ENCODE results near the gene ECM2. TPM values are rescaled to one million over a fixed set of nuclear protein-coding genes. Genes with fewer than 3 reads are reported as not detected.

Gene ECM2
- total RNA-seq, 1 experiment from 2014 or later, result not detected

DNA sequence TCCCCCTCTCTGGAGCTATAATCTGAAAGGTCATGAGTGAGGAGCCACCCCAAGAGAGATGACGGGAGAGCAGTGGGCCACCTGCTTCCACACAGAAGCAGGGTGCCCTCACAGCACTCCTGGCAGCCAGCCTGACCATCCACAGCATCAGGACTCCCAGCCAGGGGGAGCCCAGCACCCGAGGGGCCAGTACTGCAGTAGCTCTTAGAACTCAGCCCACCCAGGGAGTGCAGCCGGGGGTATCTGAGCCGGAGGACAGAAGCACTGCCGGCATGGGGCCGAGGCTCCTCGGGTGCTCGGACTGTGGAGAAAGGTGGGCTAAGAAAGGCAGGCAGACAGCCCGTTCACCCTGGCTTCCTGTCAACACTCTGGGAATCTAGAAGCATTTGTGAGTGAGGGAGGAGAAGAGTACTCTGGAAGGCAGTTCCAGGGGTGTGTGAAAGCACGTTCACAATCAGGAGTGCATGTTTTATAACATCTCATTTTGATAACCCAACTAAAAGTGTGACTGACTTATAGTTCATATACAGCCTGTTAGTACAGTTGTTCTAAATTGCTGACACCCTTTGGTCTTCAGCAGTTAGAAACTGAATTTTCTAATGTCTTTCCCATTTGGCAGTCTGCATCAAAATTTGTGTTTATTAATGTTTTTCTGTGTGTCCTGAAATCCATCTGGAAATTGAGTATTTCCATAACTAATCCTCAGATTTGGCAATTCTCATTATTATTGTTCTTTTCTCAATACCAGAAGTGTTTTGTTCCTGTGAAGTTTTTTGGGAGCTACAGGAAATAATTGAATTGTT is 27.6 kb downstream of the ECM2 start:
- H3K4me3 ChIP-seq (ENCODE audit: low read depth in 2 of 2, low read length in 2 of 2), result no peak overlapping the region
- POLR2A ChIA-PET, result no interaction called here
- no peak for ATAC-seq
- intact Hi-C loops (cut with micrococcal nuclease; ENCODE audit: unreplicated experiment) (no loop called here), in situ Hi-C loops (cut with HindIII; ENCODE audit: low pct_unique_long_range_greater_than_20kb, low sequenced_read_pairs) (no loop called here)
- no peak overlapping the region for H3K27ac ChIP-seq (ENCODE audit: low read length)
- no peak for DNase-seq (ENCODE audit: low read depth, low spot score)
- CTCF ChIA-PET, result no interaction called here
- TF ChIP-seq, protein P1, sequence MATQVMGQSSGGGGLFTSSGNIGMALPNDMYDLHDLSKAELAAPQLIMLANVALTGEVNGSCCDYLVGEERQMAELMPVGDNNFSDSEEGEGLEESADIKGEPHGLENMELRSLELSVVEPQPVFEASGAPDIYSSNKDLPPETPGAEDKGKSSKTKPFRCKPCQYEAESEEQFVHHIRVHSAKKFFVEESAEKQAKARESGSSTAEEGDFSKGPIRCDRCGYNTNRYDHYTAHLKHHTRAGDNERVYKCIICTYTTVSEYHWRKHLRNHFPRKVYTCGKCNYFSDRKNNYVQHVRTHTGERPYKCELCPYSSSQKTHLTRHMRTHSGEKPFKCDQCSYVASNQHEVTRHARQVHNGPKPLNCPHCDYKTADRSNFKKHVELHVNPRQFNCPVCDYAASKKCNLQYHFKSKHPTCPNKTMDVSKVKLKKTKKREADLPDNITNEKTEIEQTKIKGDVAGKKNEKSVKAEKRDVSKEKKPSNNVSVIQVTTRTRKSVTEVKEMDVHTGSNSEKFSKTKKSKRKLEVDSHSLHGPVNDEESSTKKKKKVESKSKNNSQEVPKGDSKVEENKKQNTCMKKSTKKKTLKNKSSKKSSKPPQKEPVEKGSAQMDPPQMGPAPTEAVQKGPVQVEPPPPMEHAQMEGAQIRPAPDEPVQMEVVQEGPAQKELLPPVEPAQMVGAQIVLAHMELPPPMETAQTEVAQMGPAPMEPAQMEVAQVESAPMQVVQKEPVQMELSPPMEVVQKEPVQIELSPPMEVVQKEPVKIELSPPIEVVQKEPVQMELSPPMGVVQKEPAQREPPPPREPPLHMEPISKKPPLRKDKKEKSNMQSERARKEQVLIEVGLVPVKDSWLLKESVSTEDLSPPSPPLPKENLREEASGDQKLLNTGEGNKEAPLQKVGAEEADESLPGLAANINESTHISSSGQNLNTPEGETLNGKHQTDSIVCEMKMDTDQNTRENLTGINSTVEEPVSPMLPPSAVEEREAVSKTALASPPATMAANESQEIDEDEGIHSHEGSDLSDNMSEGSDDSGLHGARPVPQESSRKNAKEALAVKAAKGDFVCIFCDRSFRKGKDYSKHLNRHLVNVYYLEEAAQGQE (IDR thresholded peaks at IDR 0.05; ENCODE audit: insufficient read depth in 1 of 2, low read depth in 2 of 2, low read length in 1 of 2), result no peak
- TF ChIP-seq, protein P2, sequence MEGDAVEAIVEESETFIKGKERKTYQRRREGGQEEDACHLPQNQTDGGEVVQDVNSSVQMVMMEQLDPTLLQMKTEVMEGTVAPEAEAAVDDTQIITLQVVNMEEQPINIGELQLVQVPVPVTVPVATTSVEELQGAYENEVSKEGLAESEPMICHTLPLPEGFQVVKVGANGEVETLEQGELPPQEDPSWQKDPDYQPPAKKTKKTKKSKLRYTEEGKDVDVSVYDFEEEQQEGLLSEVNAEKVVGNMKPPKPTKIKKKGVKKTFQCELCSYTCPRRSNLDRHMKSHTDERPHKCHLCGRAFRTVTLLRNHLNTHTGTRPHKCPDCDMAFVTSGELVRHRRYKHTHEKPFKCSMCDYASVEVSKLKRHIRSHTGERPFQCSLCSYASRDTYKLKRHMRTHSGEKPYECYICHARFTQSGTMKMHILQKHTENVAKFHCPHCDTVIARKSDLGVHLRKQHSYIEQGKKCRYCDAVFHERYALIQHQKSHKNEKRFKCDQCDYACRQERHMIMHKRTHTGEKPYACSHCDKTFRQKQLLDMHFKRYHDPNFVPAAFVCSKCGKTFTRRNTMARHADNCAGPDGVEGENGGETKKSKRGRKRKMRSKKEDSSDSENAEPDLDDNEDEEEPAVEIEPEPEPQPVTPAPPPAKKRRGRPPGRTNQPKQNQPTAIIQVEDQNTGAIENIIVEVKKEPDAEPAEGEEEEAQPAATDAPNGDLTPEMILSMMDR (IDR thresholded peaks at IDR 0.05), result no peak
- BruUV-seq (replicated peaks), result no TSS peak
- H3K27me3 ChIP-seq (ENCODE audit: control insufficient read depth, insufficient read depth, low read length), result no peaks in the 10 kb centered on the region
- H3K4me1 ChIP-seq (ENCODE audit: control insufficient read depth, insufficient read depth, low read length), result no peaks in the 10 kb centered on the region
- H3K9me3 ChIP-seq (ENCODE audit: control insufficient read depth, insufficient read depth, low read depth, low read length), result no peaks in the 10 kb centered on the region
- H3K36me3 ChIP-seq (ENCODE audit: control insufficient read depth, insufficient read depth, low read length), result no peaks in the 10 kb centered on the region

- Histone ChIP-seq H3K9me3 (ENCODE audit: control insufficient read depth, insufficient read depth, low read depth, low read length) (no peaks in the 10 kb centered on the region), H3K27ac (ENCODE audit: low read length) (no peak overlapping the region), H3K4me3 (ENCODE audit: low read depth in 2 of 2, low read length in 2 of 2) (no peak overlapping the region), H3K27me3 (ENCODE audit: control insufficient read depth, insufficient read depth, low read length) (no peaks in the 10 kb centered on the region), H3K4me1 (ENCODE audit: control insufficient read depth, insufficient read depth, low read length) (no peaks in the 10 kb centered on the region), H3K36me3 (ENCODE audit: control insufficient read depth, insufficient read depth, low read length) (no peaks in the 10 kb centered on the region)
- no TSS peak for BruUV-seq (replicated peaks)
- ChIA-PET POLR2A (no interaction called here), CTCF (no interaction called here)
- ATAC-seq, result no peak
- no peak for DNase-seq (ENCODE audit: low read depth, low spot score)
- in situ Hi-C loops (cut with HindIII; ENCODE audit: low pct_unique_long_range_greater_than_20kb, low sequenced_read_pairs), result no loop called here
- TF ChIP-seq, protein P2 (IDR thresholded peaks at IDR 0.05), result no peak
- intact Hi-C loops (cut with micrococcal nuclease; ENCODE audit: unreplicated experiment), result no loop called here
These were observed 28.3 kb downstream of the ECM2 start for GRCh38 chr9:92507496-92507895.

DNA sequence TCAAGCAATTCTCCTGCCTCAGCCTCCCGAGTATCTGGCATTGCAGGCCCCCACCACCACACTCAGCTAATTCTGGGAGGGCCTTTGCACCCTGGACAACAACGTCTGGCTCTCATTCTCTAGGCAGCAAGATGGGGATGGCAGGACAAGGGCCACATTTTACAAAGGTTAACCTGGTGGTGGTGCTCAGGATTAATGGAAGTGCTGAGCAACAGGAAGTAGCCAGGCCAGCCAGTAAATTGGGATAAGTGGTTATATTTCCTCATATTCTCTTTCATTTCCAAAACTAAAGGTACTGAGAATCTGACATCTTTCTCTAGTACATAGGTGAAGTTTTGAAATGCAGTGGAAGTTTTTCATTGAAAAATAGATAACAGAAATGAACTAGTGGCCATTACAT is 28.8 kb downstream of the ECM2 start:
- intact Hi-C loops (cut with micrococcal nuclease; ENCODE audit: unreplicated experiment) (no loop called here), in situ Hi-C loops (cut with HindIII; ENCODE audit: low pct_unique_long_range_greater_than_20kb, low sequenced_read_pairs) (no loop called here)
- no TSS peak for BruUV-seq (replicated peaks)
- Histone ChIP-seq H3K36me3 (ENCODE audit: control insufficient read depth, insufficient read depth, low read length) (no peaks in the 10 kb centered on the region), H3K4me1 (ENCODE audit: control insufficient read depth, insufficient read depth, low read length) (no peaks in the 10 kb centered on the region), H3K27me3 (ENCODE audit: control insufficient read depth, insufficient read depth, low read length) (no peaks in the 10 kb centered on the region), H3K4me3 (ENCODE audit: low read depth in 2 of 2, low read length in 2 of 2) (no peak overlapping the region), H3K9me3 (ENCODE audit: control insufficient read depth, insufficient read depth, low read depth, low read length) (no peaks in the 10 kb centered on the region), H3K27ac (ENCODE audit: low read length) (no peak overlapping the region)
- ATAC-seq (no peak), DNase-seq (ENCODE audit: low read depth, low spot score) (no peak)
- ChIA-PET CTCF (no interaction called here), POLR2A (no interaction called here)
- TF ChIP-seq, protein P2 (IDR thresholded peaks at IDR 0.05), result no peak
- TF ChIP-seq SIN3A (IDR thresholded peaks at IDR 0.05; ENCODE audit: borderline replicate concordance, insufficient read depth, low read depth, low read length) (no peak), POLR2AphosphoS5 (IDR thresholded peaks at IDR 0.05; ENCODE audit: low read depth, low read length) (no peak), TCF7L2 (IDR thresholded peaks at IDR 0.05; ENCODE audit: low read depth, low read length) (no peak)
- TF ChIP-seq, protein P1 (IDR thresholded peaks at IDR 0.05; ENCODE audit: insufficient read depth in 1 of 2, low read depth in 2 of 2, low read length in 1 of 2), result no peak
